ENCODE results near the gene HHIPL1.

Gene HHIPL1

DNA sequence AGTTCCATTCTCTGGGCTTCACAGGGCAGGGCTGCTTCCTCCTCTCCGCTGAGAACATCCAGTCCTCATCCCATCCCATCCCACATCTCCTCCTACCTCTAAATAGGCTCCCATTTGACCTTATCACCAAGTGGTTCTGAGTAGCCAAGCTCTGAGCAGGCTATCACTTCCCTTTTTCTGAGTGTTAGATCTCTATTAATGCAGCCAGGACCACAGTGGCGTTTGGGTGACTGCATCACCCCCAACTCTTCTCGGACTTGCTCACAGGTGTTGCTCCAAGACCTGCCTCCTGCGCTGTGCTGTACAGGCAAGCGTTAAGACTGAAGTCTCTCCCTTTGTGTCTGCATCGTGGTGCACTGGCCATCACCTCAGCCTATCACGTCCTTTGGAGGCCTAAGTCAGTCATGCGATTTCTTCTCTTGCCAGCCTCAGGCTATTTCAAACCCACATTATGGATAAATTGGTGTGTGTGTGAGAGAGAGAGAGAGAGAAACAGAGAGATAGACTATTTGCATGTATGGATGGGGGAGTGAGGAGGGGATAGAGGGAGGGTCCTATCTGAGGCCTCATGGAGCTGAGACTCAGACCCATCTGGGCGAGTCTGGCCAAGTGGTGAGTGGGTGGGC, 12.4 kb upstream of the HHIPL1 start:
- TF ChIP-seq, protein P1, sequence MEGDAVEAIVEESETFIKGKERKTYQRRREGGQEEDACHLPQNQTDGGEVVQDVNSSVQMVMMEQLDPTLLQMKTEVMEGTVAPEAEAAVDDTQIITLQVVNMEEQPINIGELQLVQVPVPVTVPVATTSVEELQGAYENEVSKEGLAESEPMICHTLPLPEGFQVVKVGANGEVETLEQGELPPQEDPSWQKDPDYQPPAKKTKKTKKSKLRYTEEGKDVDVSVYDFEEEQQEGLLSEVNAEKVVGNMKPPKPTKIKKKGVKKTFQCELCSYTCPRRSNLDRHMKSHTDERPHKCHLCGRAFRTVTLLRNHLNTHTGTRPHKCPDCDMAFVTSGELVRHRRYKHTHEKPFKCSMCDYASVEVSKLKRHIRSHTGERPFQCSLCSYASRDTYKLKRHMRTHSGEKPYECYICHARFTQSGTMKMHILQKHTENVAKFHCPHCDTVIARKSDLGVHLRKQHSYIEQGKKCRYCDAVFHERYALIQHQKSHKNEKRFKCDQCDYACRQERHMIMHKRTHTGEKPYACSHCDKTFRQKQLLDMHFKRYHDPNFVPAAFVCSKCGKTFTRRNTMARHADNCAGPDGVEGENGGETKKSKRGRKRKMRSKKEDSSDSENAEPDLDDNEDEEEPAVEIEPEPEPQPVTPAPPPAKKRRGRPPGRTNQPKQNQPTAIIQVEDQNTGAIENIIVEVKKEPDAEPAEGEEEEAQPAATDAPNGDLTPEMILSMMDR (IDR thresholded peaks at IDR 0.05): no peak

DNA sequence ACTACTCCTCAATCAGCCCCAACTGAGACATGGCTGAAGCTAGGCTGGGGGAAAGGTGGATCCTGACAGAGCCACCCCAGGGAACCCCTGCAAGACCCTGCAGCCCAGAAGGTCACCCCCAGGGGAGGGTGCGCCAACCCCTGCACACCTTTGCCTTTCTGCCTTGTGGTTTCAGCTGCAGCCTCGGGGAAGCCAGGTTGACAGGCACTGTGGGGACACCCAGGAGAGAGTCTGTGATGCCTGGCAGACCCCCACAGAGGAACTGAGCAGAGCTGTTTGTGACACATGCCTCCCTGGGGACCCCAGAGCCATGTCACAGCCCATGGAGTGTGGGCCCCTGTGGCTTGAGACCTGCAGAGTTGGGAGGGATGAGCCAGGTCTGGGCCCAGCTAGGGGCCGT, 11.8 kb upstream of the HHIPL1 start:
- TF ChIP-seq, protein P1 (IDR thresholded peaks at IDR 0.05): no peak

DNA sequence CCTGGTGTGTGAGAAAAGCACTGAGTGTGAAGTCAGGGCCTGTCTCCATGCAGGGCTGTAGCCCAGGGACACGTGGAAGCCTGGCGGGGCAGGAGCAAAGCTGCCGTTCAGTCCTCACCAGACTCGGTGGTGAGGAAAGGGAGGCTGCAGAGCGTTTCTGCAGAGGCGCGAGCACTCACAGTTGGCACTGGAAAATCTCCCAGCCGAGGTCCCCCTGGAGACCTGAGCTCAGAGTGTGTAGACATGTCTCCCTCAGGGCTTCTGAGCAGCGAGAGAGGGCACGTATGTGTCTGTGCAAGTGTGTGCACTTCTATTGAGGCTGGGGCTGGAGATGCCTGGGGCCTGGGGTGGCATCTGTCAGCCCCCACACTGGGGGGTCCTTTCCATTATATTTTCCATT, 11.0 kb upstream of the HHIPL1 start:
- TF ChIP-seq, protein P1 (IDR thresholded peaks at IDR 0.05): no peak

DNA sequence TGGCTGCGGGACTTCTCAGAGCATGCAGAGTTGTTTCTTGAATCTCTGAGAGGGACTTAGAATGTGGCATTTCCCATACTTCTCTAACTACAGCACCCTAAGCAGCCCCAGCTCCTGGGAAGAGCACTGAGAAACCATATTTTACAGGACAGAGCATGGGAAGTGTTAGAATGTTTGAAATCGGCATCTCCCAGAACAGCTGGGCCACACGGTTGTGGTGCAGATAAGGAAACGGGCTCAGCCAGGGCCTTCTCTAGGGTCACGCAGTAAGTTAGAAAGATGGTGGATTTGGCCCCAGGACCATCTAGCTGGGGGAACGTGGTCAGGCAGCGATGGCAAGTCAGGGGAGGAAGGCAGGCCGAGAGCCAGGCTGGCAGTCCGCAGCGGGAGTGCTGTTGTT, 10.5 kb upstream of the HHIPL1 start:
- TF ChIP-seq, protein P1 (IDR thresholded peaks at IDR 0.05): no peak

DNA sequence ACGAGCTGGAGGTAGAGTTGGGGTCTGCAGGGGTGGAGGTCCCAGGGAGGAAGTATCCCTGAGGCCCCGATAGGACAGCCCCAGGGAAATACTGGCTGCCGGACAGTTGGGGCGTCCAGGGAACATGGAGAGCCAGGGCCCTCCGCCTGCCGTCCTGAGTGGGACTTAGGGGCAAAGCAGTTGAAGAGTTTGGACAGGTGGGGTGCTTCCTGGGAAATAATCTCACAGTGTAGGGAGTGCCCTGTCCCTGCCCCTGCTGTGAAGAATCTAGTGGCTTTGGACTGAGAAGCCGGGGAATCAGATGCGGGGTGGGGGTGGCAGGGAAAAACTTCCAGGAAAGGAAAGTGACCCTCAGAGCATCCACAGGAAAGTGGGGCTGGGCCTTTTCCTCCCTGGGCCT, 9.8 kb upstream of the HHIPL1 start:
- TF ChIP-seq, protein P1 (IDR thresholded peaks at IDR 0.05): no peak

DNA sequence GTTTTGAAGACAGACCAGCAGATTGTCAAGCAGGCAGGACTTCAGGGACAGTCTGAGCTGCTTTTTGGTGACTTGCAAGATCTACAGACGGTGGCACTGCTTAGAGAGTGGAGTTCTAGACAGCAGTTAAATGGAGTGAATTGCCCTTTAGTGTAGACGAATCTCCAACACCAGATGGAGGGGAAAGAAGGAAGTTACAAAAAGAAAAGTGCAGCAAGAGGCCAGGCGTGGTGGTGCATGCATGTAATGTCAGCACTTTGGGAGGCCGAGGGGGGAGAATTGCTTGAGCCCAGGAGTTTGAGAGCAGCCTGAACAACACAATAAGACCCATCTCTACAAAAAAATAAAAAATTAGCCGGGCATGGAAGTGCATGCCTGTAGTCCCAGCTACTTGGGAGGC, 8.4 kb upstream of the HHIPL1 start:
- TF ChIP-seq, protein P1 (IDR thresholded peaks at IDR 0.05): no peak

DNA sequence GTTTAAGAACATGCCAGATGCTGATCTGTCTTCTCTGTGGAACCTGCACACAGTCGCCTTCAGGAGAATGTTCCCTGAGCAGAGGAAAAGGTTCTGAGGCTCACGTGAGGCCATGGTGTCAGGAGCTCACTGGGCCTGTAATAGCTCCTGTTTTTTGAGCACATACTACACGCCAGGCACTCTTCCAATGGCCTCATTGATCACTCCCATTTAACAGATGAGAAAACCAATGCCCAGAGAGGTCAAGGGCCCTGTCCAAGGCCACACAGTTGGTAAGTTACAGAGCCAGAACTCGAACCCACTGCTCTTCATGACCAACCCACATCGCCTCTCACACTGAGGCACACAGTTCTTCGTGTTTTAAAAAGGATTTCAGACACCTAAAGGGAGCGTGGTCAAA, 7.3 kb upstream of the HHIPL1 start:
- TF ChIP-seq, protein P1 (IDR thresholded peaks at IDR 0.05): no peak

DNA sequence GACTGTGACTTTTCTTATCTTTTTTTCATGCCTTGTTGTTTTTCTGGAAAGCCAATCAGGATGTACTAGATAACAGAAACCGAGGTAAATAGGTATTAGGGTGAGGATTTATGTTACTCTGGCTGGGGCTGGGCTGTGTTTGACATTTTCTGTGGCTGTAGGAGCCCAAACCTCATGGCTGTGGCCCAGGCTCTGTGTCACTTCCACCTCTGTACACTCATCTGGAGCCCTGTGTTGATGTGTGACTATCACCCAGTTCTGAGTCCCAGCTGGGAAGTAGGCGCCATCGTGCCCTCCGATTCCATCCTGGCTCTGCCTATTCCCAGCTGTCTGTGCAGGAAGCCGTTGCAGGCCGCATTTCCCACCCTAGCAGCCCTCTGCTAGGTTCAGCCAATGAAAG, 1.6 kb upstream of the HHIPL1 start:
- TF ChIP-seq, protein P1 (IDR thresholded peaks at IDR 0.05): no peak
